B cell (primary cell): ENCODE results near the gene CACNG4.

Experiments used
- CTCF ChIP-seq: fragments of 200-600 bp; IDR thresholded peaks from one replicate; pipeline ENCODE4 v1.8.0; 2022; ENCODE audit warnings: antibody characterized with exemption, mild to moderate bottlenecking
- EZH2 ChIP-seq: IDR thresholded peaks from 2 replicates; pipeline ENCODE4 v1.6.1; 2012; ENCODE audit warnings: borderline replicate concordance, low read depth, mild to moderate bottlenecking, moderate library complexity, low read length; ENCODE audit not compliant: insufficient read depth, poor library complexity, severe bottlenecking

GRCh38 chr17:67003231-67003630 lies 38.7 kb downstream of the CACNG4 start:
- TF ChIP-seq CTCF (no peak), EZH2 (no peak)
